Measurements from ENCODE around the gene HS3ST3A1. TPM values are rescaled to one million over a fixed set of nuclear protein-coding genes. Genes with fewer than 3 reads are reported as not detected.
"Not testable (repeated sequence)": the region's sequence is repeated elsewhere in the genome, so short reads cannot be mapped to it uniquely, and the experiment has no call there.

HS3ST3A1 gene
- total RNA-seq, 1 donor from 2014 or later: 0.39 TPM

DNA sequence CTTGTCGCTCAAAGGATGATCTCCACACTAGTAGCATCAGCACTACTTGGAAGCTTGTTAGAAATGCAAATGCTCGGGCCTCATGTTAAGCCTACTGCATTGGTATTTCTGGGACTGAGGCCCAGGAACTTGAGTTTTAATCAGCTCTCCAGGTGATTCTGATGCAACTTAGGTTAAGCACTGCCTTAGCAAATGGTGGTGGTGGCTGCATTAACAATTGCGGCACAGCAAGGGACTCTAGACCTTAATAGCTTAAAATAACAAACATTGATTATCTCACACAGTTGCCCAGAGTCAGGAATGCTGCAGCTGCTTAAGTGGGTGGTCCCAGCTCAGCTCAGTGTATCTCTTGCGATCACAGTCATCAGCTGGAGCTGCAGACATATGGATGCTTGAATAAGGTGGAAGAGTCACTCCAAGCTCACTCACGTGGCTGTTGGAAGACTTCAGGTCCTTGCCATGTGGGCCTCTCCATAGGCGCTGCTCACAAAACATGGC, 25.8 kb downstream of the HS3ST3A1 start:
- no peak for DNase-seq (ENCODE audit: low read depth in 2 of 2)

DNA sequence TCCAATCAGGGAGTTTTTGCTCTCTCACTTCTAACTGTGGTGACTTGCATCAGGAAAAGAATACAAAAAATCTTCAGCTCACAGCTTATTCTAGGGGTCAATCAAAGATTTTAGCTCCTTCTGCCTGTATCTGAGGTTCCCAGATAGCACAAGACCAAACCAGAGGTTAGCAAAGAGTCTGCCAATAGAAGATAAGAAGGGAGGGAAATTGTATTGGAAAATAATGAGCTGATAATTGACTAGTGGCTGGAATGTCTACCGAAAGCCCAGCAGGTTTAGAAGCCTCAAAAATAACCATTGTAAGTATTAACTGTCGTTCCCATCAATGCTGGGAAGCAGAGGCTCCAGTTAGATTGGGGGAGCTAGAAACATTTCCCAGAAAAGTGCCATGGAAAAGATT, 26.3 kb downstream of the HS3ST3A1 start:
- DNase-seq (ENCODE audit: low read depth in 2 of 2): no peak

DNA sequence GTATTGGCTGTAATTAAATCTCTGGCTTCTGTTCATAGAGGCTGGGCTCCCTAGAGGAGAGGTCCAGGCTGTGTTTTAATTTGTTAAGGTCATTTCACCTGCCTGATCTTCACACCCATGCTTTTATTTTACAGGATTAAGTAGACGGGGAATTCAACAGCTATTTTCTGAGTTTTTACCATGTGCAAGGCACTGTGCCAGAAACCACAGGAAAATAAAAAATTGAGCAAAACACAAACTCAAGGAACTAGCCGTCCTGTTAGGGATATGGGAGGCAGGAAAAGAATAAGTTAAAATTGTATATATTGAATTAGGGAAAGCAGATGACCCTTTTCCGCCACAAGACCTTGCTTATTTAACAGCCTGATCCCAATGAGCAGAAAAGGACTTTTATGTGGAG, 29.1 kb downstream of the HS3ST3A1 start:
- DNase-seq (ENCODE audit: low read depth in 2 of 2): no peak

DNA sequence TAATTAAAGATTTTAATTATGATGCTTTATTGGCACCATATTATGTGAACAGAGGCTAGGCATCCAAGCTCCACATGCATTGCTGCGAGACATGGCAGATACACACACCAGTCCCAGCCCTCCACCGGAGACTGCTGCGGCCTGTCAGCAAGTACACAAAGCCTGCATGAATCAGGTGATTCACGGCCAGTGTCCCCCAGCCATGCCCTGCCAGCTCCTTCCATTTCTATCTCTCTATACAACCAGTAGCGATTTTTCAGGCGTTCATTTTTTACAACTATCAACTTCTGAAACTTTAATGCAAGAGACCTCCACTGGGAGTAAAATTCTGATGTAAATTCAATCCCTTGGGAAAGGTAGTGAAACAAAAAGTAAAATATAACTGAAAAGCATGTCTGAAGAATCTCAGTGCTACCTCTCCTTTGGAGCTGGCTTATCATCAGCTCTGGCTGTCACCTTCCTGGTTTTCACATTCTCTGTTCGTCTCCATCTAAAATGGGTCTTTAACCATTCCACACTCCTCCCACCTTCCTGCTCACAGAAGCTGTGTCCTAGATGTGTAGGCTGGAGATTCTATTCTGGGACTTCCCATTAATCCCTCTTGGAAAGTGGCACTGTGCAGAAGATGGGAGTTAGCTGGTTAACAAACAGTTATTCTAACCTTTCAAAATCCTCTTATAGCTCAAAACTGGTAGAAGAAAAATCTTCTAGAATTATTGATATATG, 32.2 kb downstream of the HS3ST3A1 start:
- DNase-seq (ENCODE audit: low read depth in 2 of 2): no peak

DNA sequence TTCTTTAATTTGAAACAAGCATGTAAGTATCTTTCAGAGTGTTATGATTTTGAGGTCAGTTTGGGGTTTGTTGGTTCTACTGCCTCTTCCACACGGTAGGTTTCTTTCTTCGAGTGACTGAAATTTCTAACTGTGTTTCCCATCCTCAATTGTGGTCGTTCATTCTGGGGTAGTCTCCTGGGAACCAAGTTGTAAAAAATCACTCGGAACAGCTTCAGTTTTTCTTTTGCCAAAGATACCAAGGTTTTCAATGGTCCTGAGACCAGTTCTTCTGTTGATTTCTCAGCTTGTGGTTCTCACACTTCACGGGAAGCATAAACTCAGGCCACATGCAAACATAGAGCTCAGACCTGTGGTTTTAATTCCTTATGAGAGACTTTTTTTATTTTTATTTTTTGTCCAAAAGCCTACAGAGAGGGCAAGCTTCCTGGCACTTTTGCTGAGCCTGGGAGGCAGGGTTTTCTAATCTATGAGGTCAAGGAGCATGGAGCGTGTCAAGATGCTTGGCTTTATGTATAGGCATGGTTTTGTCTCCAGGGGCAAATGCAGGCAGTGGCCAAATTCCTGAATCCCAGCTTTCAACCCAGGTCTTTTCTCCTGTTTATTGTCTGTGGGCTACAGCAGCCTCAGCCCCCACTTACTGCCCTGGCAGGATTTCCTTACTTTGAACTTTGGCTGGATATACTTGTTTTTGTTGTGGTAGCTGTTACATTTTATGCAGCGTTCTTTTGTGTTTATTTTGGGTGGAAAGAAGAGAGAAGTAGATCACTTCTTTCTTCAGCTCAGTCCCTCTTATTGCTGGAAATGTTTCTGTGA, 32.9 kb downstream of the HS3ST3A1 start:
- DNase-seq (ENCODE audit: low read depth in 2 of 2): no peak

DNA sequence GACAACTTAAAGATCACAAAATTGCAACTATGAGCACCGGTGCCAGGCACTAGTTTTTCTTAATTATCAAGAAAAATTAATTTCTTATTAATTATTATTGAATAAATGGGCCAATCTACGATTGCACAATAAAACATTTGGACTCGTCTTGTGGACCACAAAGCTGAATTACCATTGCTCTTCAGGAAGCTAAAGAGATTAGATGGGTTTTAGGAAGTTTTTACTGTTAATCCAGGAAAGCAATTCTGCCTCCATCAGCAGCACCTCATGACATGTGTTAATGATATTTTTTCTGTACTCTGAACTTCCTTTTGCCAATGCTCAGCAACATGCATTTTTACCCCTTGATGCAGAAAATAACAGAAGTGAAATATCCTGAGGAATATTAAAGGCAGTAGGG, 37.9 kb downstream of the HS3ST3A1 start:
- DNase-seq (ENCODE audit: low read depth in 2 of 2): no peak

DNA sequence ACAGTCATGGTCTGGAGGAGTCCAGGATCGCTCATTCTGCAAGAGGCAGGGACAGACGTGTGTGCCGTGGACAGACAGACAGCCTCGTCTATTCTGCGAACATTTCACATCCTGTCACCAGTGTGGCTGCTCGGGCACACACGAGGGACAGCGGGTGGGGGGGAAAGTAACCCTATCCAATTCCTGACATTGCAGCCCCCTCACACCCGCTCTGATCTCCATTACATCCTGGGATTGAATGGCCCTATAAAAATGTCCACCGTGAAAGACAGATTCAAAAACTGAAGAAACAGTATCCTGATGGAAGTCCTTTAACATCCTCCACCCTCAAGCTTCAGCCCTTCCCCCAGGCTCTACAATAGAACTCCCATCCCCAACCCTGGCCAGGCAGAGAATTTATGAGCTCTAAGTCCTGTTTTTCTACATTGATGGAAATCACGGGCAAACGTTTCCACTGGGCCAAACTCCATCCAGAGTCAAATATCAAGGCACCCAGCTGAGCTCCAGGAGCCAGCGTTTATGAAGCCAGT, 39.4 kb downstream of the HS3ST3A1 start:
- no peak for DNase-seq (ENCODE audit: low read depth in 2 of 2)

DNA sequence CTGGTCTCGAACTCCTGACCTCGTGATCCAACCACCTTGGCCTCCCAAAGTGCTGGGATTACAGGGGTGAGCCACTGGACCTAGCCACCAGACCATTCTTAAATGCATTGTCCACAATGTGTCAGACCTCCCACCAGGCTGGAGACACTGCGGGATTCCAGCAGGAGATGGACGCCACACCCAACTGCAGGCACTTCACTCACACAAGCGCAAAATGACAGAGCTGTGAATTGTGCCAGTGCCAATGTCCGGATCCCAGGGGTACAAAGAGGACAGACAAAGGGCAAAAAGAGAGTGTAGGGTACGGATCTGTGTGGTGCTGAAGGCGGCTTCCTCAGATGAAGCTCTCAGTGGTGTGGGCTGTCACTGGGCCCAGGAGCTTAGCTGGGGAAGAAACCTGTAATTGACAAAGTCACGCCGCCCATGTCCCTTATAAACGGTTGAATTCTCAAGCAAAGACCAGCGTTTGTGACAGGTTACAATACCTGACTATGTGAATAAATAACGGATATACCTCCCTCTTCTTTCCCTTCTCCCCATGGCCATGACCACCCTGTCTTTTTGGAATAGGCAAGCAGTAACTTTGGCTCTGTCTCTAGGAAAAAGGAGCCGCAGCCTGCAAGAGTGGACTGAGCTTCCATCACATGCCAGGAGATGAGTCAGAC, 40.0 kb downstream of the HS3ST3A1 start:
- DNase-seq (ENCODE audit: low read depth in 2 of 2): no peak

DNA sequence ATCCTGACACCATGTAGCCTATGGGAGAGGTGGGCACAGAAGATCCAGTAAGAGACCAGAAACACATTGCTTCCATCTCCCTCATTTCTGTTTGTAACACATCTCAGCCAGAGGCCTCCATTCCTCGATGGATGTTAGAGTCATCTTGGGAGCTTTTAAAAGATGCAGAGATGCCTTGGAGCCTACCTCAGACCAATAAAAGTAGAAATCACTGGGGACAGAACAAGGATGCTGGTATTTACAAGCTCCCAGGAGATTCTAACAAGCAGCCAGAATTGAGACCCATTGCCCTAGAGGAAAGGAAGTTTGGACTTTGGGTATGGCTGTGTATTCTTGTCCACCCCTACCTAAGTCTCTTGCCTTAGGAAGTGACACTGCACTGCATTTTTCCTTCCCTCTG, 40.8 kb downstream of the HS3ST3A1 start:
- DNase-seq (ENCODE audit: low read depth in 2 of 2): no peak

DNA sequence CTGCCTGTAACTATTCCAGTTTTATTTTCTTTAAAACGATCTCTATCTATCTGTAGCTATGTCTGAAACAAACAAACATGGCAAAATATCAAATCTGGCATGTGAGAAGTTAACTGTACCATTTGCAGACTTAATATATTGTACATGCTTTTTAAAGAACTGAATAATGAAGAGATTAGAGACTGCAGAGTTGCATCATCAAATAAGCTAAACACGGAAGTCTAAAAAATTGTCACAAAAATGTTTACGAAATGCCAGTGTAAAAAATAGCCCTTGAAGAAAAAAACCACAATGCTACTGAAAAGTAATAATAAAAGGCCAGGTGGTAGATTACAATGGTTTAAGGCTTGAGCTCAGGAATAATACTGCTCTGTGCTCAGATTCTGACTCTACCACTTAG, 43.1 kb downstream of the HS3ST3A1 start:
- DNase-seq (ENCODE audit: low read depth in 2 of 2): no peak

DNA sequence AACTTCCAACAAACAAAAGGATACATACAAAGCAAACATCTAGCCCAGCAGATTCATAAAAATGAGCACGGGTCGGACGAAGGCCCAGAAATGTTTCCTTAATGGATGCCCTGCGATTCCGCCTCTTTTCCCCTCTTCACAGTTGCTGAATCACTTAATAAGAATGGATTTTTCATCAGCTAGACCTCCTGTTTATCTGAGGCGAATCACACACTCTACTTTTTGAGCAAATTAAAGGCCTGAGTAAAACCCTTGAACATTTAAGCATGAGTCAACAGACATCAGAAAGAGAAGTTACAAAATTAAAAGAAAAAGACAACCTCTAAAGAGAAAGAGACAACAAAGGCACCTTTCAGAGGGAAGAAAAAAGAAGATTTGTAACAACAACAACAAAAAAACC, 44.7 kb downstream of the HS3ST3A1 start:
- DNase-seq (ENCODE audit: low read depth in 2 of 2): no peak

DNA sequence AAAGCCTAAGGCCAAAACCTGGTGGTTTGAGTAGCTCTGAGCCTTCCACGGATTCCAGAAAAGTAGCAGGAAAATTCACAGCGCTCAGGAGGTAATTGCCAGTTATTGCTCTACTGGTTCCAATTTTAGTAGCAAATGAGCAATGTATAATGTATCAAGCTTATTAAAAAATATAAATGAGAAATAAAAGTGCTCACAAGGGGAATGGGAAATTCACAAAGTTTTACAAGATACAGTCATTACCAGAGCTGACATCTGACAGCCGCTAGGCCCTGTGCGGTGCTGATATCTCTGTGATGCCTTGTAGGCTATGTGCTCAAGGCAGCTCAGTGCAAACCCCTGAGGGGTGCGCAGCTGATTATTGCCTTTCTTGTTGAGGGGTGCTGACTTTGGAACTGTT, 47.5 kb downstream of the HS3ST3A1 start:
- DNase-seq (ENCODE audit: low read depth in 2 of 2): no peak

DNA sequence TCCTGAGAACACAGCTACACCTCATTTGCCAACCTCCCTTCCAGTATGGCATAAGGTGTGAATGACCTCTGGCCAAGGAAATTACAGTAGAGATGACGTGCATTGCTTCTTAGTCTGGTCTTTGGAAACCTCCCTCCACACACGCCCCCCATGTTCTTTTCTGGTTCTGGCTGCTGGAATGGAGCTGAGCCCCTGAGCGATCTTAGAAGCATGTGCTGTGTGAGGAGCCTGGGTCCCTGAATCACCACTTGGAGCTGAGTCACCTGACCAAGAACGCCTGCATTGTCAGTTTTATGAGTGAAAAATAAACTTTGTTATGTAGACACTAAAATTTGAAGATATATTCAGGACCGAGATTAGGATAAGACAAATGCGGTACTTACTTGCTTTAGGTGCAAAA, 51.4 kb downstream of the HS3ST3A1 start:
- DNase-seq (ENCODE audit: low read depth in 2 of 2): no peak

DNA sequence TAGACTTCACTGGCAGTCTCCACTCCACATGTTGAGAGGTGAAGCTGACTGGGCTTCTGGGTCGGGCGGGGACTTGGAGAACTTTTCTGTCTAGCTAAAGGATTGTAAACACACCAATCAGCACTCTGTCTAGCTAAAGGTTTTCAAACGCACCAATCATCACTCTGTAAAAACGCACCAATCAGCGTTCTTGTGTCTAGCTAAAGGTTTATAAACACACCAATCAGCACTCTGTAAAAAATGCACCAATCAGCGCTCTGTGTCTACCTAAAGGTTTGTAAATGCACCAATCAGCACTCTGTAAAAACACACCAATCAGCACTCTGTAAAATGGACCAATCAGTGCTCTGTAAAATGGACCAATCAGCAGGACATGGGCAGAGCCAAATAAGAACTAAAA, 53.2 kb downstream of the HS3ST3A1 start:
- not testable (repeated sequence) for DNase-seq (ENCODE audit: low read depth in 2 of 2)

DNA sequence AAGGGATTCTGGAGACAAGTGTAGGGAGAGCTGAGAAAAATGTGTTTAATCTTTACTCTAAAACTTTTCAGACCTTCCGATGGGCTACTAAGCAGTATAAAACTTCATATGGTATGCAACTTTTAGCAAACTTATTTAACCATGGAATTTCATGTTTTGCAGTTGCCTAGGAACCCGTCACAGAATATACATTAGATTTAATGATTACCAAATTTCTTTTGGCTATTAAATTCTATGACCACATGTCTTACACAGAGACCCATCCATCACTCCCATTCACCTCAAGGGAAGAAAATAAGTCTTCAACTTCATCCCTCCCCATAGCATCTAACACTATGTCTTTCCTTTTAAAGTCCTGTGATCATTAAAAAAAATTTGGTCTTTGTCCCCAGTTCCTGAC, 54.9 kb downstream of the HS3ST3A1 start:
- no peak for DNase-seq (ENCODE audit: low read depth in 2 of 2)

DNA sequence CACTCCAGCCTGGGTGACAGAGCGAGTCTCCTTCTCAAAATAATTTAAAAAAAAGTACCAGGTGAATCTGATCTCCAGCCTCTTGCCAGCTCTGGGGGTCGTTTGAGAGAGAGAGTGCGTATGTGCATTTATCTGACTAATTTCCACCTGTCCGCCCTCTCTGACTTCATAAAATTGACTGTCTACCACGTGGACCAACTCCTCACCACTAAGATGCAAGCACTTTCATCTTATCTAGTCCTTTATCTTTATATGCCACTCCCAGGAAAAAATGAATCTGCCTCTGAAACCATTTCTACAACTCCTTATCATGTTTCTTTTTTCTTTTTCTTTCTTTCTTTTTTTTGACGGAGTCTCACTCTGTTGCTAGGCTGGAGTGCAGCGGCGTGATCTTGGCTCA, 55.8 kb downstream of the HS3ST3A1 start:
- no peak for DNase-seq (ENCODE audit: low read depth in 2 of 2)

DNA sequence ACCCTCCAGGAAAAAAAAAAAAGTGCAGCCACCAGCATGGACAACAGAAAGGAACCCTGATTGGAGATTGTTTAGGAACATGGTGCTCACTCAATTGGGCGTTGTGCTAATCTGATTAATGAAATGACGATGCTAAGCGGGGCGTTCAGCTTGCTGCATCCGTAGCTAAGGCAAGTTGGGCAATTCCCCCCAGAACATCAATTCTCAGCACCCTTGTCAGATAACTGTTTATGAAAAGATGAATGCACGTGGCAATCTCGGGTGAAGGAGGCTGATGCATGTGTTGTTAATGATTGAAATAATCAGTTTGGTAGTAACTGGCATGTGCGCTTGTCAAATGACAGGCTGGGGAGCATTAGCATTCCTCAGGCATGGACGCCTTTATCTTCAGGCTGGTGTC, 57.0 kb downstream of the HS3ST3A1 start:
- no peak for DNase-seq (ENCODE audit: low read depth in 2 of 2)

DNA sequence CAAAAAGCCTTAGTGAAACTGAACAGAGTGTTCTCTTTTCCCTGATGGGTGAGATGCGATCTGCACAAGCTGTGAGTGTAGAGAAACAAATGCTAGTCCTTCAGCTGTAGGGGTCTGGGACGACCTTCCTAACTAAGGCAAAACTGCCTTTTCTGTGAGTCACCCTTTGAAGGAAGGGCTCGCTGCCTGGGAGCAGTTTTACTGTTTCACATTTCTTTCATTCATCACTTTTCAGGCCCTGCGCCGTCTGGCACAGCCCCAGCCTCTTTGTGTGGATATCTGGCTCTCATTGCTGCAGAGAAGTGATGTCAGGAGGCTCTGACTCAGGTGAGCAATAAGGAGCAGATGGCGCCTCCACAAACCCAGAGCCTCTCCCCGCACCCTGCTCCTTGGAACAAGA, 57.4 kb downstream of the HS3ST3A1 start:
- no peak for DNase-seq (ENCODE audit: low read depth in 2 of 2)

DNA sequence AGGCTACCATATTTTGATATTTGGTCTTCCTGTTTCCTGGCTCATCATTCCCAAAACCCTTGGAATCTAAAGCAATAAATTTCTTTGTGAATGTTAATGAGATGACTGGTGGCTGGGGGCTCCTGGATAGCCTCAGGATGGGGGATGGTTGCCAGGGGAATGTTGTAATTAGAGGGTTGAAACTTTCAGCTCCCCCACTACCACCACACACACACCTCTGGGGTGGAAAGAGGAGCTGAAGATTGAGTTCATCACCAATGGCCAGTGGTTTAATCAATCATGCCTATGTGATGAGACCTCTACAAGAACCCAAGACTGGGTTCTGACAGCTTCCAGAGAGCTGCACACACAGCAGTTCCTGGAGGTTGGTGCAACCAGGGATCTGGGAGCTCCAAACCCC, 59.1 kb downstream of the HS3ST3A1 start:
- no peak for DNase-seq (ENCODE audit: low read depth in 2 of 2)

DNA sequence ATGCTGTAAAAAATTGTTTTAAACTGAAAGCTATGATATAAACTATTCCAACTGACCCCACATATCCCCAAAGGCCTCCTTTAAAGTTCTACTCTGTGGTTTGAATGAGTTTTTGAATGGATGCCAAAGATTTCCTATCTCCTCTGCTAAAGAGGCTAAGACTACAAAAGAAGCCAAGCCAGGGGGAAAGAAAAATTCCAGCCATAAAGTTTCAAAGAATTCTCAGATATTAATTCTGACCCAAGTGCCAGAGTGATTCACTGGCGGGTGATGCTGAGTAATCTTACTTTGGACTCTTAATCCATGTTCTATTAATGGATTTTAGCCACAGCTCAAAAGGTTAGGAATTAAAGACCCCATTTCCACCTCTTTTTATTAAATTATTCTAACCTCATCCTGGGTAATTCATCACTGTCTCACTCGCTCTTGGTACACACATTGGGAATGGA, 60.7 kb downstream of the HS3ST3A1 start:
- DNase-seq (ENCODE audit: low read depth in 2 of 2): no peak

DNA sequence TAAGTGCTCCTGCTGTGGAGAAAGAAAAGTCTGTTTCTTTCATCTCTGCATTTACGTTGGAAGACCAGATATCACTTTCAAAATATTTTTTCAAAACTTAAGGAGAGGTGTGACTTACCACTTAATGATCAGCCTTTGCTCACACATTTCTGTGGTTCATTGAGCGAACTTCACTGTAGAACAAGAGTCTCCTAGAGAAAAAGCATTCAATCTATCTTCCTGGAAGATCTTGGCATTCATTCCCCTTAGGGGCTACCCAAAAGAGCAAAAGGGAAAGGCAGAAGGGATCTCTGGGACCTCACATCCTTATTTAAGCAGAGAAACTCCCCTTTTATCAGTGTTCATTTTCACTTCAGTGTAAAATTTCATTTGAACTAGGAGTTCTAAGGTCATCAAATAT, 61.2 kb downstream of the HS3ST3A1 start:
- no peak for DNase-seq (ENCODE audit: low read depth in 2 of 2)

DNA sequence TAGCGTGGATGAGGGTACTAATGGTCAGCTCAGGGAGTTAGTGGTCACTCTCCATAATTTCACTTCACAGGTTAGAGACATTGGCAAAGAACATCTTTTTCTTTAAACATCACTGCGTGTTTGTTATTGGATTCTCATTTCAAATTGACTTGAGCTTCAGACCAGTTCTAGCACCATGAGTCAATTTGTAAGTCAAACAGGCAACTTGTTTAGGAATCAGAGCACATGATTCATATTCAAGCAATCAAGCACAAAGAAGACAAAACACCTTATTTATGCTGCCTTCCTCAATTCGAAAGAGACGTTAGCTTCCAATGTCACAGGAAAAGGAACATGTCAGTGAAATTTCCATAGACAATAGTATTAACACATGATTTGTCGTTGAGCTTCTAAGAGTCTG, 62.3 kb downstream of the HS3ST3A1 start:
- no peak for DNase-seq (ENCODE audit: low read depth in 2 of 2)

Measured in dermis microvascular lymphatic vessel endothelial cell (primary cell).